ENCODE data around the gene IL24.

IL24 gene

GRCh38 chr1:206953126-206953525, 55.9 kb downstream of the IL24 start:
- DNase-seq (ENCODE audit: low spot score) = no peak

DNA sequence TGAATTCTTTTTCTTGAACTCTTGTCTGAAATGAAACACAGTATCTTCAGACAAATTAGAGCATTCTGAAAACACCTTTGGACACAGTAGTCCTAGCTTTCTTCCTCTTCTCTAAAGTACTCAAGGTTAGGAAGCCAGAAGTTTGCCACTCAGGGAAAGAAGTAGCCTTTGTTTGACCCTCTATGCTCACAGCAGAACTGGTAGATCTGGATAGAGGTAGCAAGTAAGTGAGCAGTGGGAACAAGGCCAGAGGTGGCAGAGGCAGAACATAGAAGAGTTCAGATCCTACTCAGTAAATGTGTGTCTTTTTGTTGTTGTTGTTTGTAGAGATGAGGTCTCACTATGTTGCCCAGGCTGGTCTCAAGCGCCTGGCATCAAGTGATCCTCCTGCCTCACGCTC, 56.4 kb downstream of the IL24 start:
- no peak for DNase-seq (ENCODE audit: low spot score)

All from COLO829 (cell line).